Stimulated activated CD4-positive, alpha-beta T cell treated with anti-CD3 and anti-CD28 coated beads, Interleukin-4, amount 100 ng/mL, for 48 hours (primary cell): Measurements from ENCODE around the gene ACTL8.
A peak's percentile ranks its signal among the peaks of the same experiment; 100 is the strongest.

Source experiments
- DNase-seq, 2 donors: peaks; one replicate each; pipeline ENCODE4 v3.0.0-alpha.2; 2020; ENCODE audit warnings: low read depth in 2 of 2

Gene ACTL8

GRCh38 chr1:17802945-17803344 lies 47.8 kb downstream of the ACTL8 start:
- DNase-seq, result no peak

- no peak for DNase-seq
Measured at GRCh38 chr1:17805869-17806684, 50.9 kb downstream of the ACTL8 start.

- DNase-seq, result no peak
Measured at GRCh38 chr1:17808816-17809215, 53.7 kb downstream of the ACTL8 start.

- no peak for DNase-seq
Measured at GRCh38 chr1:17810668-17811067, 55.5 kb downstream of the ACTL8 start.

- no peak for DNase-seq
Measured at GRCh38 chr1:17816511-17816910, 61.4 kb downstream of the ACTL8 start.

- no peak for DNase-seq
Measured at GRCh38 chr1:17819129-17819802, 64.1 kb downstream of the ACTL8 start.

GRCh38 chr1:17820198-17820597 lies 65.1 kb downstream of the ACTL8 start:
- no peak for DNase-seq

GRCh38 chr1:17822741-17823426 lies 67.8 kb downstream of the ACTL8 start:
- no peak for DNase-seq

- DNase-seq, result no peak
Measured at GRCh38 chr1:17825273-17826164, 70.4 kb downstream of the ACTL8 start.

- peak; percentile 9 to 42 for DNase-seq
Measured at GRCh38 chr1:17826165-17826488, 71.0 kb downstream of the ACTL8 start.

GRCh38 chr1:17828991-17829390 lies 73.9 kb downstream of the ACTL8 start:
- DNase-seq, result no peak

- DNase-seq, result no peak
Measured at GRCh38 chr1:17829579-17829978, 74.4 kb downstream of the ACTL8 start.

GRCh38 chr1:17831597-17831996 lies 76.5 kb downstream of the ACTL8 start:
- DNase-seq, result no peak

GRCh38 chr1:17833661-17834501 lies 78.7 kb downstream of the ACTL8 start:
- no peak for DNase-seq

GRCh38 chr1:17834561-17835100 lies 79.5 kb downstream of the ACTL8 start:
- DNase-seq, result no peak

- no peak for DNase-seq
Measured at GRCh38 chr1:17837233-17838030, 82.3 kb downstream of the ACTL8 start.

- no peak for DNase-seq
Measured at GRCh38 chr1:17839641-17840196, 84.6 kb downstream of the ACTL8 start.

- no peak for DNase-seq
Measured at GRCh38 chr1:17841944-17842343, 86.8 kb downstream of the ACTL8 start.

GRCh38 chr1:17842686-17843085 lies 87.6 kb downstream of the ACTL8 start:
- DNase-seq, result no peak
